ENCODE measurements around the gene APLP2.
"Not testable (repeated sequence)": the region's sequence is repeated elsewhere in the genome, so short reads cannot be mapped to it uniquely, and the experiment has no call there.

APLP2 gene

GRCh38 chr11:130069659-130070108 lies at the start of gene APLP2:
APLP2 (plus strand) TSS chr11:130069894; CDS start chr11:130069978, 84 bp downstream.
- DNase-seq: peak; percentile 90 to 96 (median 95)

GRCh38 chr11:130020323-130020722 lies 49.4 kb upstream of the APLP2 start:
- DNase-seq: no peak

- DNase-seq: not testable (repeated sequence)
These were observed 48.1 kb upstream of the APLP2 start for GRCh38 chr11:130021606-130022005.

- DNase-seq: no peak
These were observed 46.9 kb upstream of the APLP2 start for GRCh38 chr11:130022799-130023198.

GRCh38 chr11:130023204-130023603 lies 46.5 kb upstream of the APLP2 start:
- DNase-seq: no peak

- no peak for DNase-seq
These were observed 45.3 kb upstream of the APLP2 start for GRCh38 chr11:130024361-130024760.

- no peak for DNase-seq
These were observed 44.3 kb upstream of the APLP2 start for GRCh38 chr11:130025371-130025770.

GRCh38 chr11:130029137-130029536 lies 40.6 kb upstream of the APLP2 start:
- no peak for DNase-seq

- DNase-seq: no peak
These were observed 38.6 kb upstream of the APLP2 start for GRCh38 chr11:130031056-130031455.

GRCh38 chr11:130031945-130032344 lies 37.7 kb upstream of the APLP2 start:
- no peak for DNase-seq

- DNase-seq: no peak
These were observed 36.8 kb upstream of the APLP2 start for GRCh38 chr11:130032931-130033330.

GRCh38 chr11:130034236-130034635 lies 35.5 kb upstream of the APLP2 start:
- DNase-seq: no peak

GRCh38 chr11:130037058-130037457 lies 32.6 kb upstream of the APLP2 start:
- no peak for DNase-seq

GRCh38 chr11:130037881-130038585 lies 31.7 kb upstream of the APLP2 start:
- DNase-seq: no peak

- no peak for DNase-seq
These were observed 29.3 kb upstream of the APLP2 start for GRCh38 chr11:130040281-130040940.

- no peak for DNase-seq
These were observed 27.6 kb upstream of the APLP2 start for GRCh38 chr11:130042093-130042591.

- no peak for DNase-seq
These were observed 26.1 kb upstream of the APLP2 start for GRCh38 chr11:130043575-130043974.

- DNase-seq: no peak
These were observed 22.6 kb upstream of the APLP2 start for GRCh38 chr11:130047141-130047540.

- DNase-seq: no peak
These were observed 20.3 kb upstream of the APLP2 start for GRCh38 chr11:130049328-130049771.

- DNase-seq: no peak
These were observed 19.4 kb upstream of the APLP2 start for GRCh38 chr11:130050257-130050656.

GRCh38 chr11:130051082-130051481 lies 18.6 kb upstream of the APLP2 start:
- no peak for DNase-seq

- no peak for DNase-seq
These were observed 17.1 kb upstream of the APLP2 start for GRCh38 chr11:130052567-130052966.

GRCh38 chr11:130054966-130055365 lies 14.7 kb upstream of the APLP2 start:
- no peak for DNase-seq

- DNase-seq: no peak
These were observed 14.1 kb upstream of the APLP2 start for GRCh38 chr11:130055617-130056016.

Data from activated CD4-positive, CD25-positive, alpha-beta regulatory T cell (primary cell).